GM12892 (cell line): ENCODE results near the gene ERO1B.

Experiments used
- POLR2A ChIP-seq: IDR thresholded peaks from 2 replicates; pipeline ENCODE4 v1.6.1; 2011; ENCODE audit warnings: low read depth, low read length, control low read depth
- POLR2AphosphoS5 ChIP-seq: IDR thresholded peaks from 2 replicates; pipeline ENCODE4 v1.6.1; 2011; ENCODE audit warnings: low read depth, low read length, control low read depth
- TAF1 ChIP-seq: IDR thresholded peaks from 2 replicates; pipeline ENCODE4 v1.6.1; 2011; ENCODE audit warnings: low read depth, mild to moderate bottlenecking, control low read depth, low read length, borderline replicate concordance

DNA sequence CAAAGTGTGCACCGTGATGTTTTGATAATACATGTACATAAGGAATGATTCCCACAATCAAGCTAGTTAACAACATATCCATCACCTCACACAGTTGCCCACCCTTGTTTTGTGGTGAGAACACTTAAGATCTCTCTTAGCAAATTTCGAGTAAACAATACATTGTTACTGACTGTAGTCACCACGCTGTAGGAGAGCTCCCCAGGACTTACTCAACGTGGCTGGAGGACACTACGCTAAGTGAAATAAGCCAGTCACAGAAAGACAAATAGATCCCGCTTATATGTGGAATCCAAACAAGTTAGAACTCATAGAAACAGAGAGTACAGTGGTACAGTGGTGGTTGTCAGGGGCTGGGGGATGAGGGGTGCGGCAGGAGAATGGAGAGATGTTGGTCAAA, 114.6 kb downstream of the ERO1B start:
- TF ChIP-seq POLR2A: no peak
- TF ChIP-seq POLR2AphosphoS5: no peak
- TF ChIP-seq TAF1: no peak
